ENCODE results near the gene COL6A3.

The COL6A3 gene

GRCh38 chr2:237341872-237342271 lies 72.1 kb downstream of the COL6A3 start:
- DNase-seq (ENCODE audit: low spot score in 2 of 2) (no peak), ATAC-seq (no peak)
- H3K27ac Mint-ChIP-seq, result no peak overlapping the region
- no peaks in the 10 kb centered on the region for H3K9me3 Mint-ChIP-seq
- no peaks in the 10 kb centered on the region for H3K4me1 Mint-ChIP-seq
- no peak overlapping the region for H3K4me3 Mint-ChIP-seq
- H3K36me3 Mint-ChIP-seq, result peaks cover 8% of the 10 kb centered on the region

GRCh38 chr2:237337586-237337985 lies 76.4 kb downstream of the COL6A3 start:
- Mint-ChIP-seq H3K4me3 (no peak overlapping the region), H3K9me3 (no peaks in the 10 kb centered on the region)

GRCh38 chr2:237336131-237336530 lies 77.8 kb downstream of the COL6A3 start:
- ATAC-seq (no peak), DNase-seq (ENCODE audit: low spot score in 2 of 2) (no peak)
- H3K4me1 Mint-ChIP-seq, result no peaks in the 10 kb centered on the region
- no peaks in the 10 kb centered on the region for H3K9me3 Mint-ChIP-seq
- H3K4me3 Mint-ChIP-seq, result no peak overlapping the region
- no peak overlapping the region for H3K27ac Mint-ChIP-seq
- H3K36me3 Mint-ChIP-seq, result peaks cover 9% of the 10 kb centered on the region

More at GRCh38 chr2:237337586-237337985, 76.4 kb downstream of the COL6A3 start:
- ATAC-seq (no peak), DNase-seq (ENCODE audit: low spot score in 2 of 2) (no peak)
- Mint-ChIP-seq H3K27ac (no peak overlapping the region), H3K4me1 (no peaks in the 10 kb centered on the region), H3K36me3 (peaks cover 9% of the 10 kb centered on the region)

DNA sequence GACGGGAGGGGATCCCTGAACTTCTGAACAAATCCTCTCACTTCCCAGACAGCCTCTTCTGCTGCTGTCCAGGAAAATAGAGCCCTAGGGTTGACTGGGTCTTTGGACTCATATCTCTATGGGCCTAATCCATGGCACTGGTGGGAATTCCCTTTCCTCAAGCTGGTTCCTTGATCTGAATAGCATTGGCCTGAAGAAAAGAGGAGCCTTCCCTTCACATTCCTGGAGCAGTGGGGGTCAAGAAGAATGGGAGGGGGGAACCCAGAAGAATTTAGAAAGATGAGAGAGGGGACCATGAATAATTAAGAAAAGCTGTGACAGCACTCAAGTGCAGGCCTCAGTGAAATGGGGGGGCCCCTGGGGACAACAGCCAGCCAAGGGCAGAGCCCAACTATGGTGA lies 80.2 kb downstream of the COL6A3 start:
- ATAC-seq (no peak), DNase-seq (ENCODE audit: low spot score in 2 of 2) (no peak)
- Mint-ChIP-seq H3K36me3 (peaks cover 9% of the 10 kb centered on the region), H3K4me1 (no peaks in the 10 kb centered on the region), H3K27ac (no peak overlapping the region), H3K9me3 (no peaks in the 10 kb centered on the region), H3K4me3 (no peak overlapping the region)

DNA sequence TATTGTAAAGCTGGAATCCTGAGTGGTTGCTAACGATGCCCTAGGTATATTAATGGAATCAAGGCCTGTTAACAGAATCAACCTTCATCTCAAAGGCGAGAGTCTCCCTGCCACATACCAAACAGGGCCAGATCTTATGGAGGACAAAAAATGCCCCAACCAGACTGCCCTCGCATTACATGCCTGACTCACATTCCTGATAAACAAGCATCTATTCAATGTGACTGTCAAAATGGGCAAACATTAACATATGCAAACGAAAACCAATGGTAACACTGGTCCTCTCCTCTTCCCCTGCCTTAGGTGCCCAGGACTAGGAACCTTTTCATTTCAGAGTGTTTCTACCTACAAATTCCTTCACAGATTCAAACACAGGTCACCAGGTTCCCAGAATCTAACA lies 83.4 kb downstream of the COL6A3 start:
- Mint-ChIP-seq H3K27ac (no peak overlapping the region), H3K9me3 (no peaks in the 10 kb centered on the region)
- DNase-seq (ENCODE audit: low spot score in 2 of 2), result no peak

DNA sequence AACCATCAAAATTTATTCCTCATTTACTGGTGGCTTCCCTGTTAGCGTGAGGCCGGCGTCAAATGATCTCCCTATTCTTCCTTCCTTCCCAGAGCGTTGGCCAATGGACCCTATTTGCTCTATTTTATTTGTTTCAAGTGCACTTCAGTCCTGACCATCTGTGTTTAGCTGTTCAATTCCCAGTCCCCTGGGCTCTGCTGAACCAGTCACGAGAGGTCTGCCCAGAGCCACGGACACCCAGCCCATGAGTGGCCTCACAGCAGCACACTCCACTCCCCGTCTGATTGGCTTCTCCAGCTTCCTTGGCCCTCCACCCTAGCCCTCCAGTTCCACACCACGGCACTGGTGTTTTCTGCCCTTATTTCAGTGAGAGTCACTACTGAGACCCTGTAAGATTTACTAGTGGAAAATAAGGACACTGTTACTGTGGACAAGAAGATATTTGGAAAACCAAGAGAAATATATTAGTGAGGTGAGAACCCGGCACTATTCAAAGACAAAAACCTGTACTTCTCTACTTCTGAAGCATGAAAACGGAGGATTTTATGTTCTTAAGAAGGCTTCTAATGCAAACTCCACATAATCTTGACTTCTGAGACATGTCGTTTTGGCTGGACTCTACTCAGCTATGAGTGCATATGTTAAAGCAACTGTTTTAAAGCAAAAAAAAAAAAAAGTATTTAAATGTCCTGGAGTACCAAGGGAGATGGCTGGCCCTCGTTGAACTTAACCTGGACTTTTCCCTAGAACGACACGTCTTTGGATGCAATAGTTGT lies 86.6 kb downstream of the COL6A3 start:
- H3K36me3 Mint-ChIP-seq, result no peaks in the 10 kb centered on the region
- DNase-seq (ENCODE audit: low spot score in 2 of 2), result no peak
- H3K4me1 Mint-ChIP-seq, result no peaks in the 10 kb centered on the region

More for the DNA sequence above, 83.4 kb downstream of the COL6A3 start:
- peaks cover 9% of the 10 kb centered on the region for H3K36me3 Mint-ChIP-seq
- no peak for ATAC-seq
- no peak overlapping the region for H3K4me3 Mint-ChIP-seq
- H3K4me1 Mint-ChIP-seq, result no peaks in the 10 kb centered on the region

GRCh38 chr2:237326266-237327171 lies 87.4 kb downstream of the COL6A3 start:
- DNase-seq (ENCODE audit: low spot score in 2 of 2) (no peak), ATAC-seq (no peak)
- Mint-ChIP-seq H3K4me1 (no peaks in the 10 kb centered on the region), H3K9me3 (no peaks in the 10 kb centered on the region), H3K27ac (no peak overlapping the region), H3K4me3 (no peak overlapping the region), H3K36me3 (no peaks in the 10 kb centered on the region)

More for the DNA sequence above, 86.6 kb downstream of the COL6A3 start:
- Mint-ChIP-seq H3K27ac (no peak overlapping the region), H3K9me3 (no peaks in the 10 kb centered on the region), H3K4me3 (no peak overlapping the region)
- no peak for ATAC-seq

DNA sequence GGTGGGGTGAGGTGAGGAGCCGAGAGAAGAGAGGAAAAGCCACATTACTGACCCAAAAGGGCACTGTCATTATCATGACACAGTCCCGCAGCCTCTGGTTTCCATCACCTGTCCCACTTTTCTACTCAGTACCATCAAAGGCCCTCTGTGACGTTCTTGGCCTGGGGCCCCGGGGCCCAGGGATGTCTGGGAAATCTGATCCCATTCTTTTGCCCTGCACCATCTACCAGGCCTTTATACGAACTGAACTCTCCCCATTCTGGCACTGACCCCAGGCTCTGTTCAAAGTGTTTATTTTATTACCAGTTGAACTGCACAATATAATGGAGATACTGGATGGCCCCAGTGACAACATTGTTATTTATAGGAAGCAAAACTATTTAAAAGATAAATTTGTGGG lies 89.1 kb downstream of the COL6A3 start:
- H3K9me3 Mint-ChIP-seq, result no peaks in the 10 kb centered on the region
- H3K4me1 Mint-ChIP-seq, result no peaks in the 10 kb centered on the region
- no peak overlapping the region for H3K27ac Mint-ChIP-seq
- DNase-seq (ENCODE audit: low spot score in 2 of 2) (no peak), ATAC-seq (no peak)
- H3K4me3 Mint-ChIP-seq, result no peak overlapping the region
- no peaks in the 10 kb centered on the region for H3K36me3 Mint-ChIP-seq

- no peaks in the 10 kb centered on the region for H3K9me3 Mint-ChIP-seq
- no peak overlapping the region for H3K4me3 Mint-ChIP-seq
- ATAC-seq (no peak), DNase-seq (ENCODE audit: low spot score in 2 of 2) (no peak)
- H3K27ac Mint-ChIP-seq, result no peak overlapping the region
- H3K4me1 Mint-ChIP-seq, result no peaks in the 10 kb centered on the region
- H3K36me3 Mint-ChIP-seq, result no peaks in the 10 kb centered on the region
Measured at GRCh38 chr2:237324405-237324831, 89.5 kb downstream of the COL6A3 start.

GRCh38 chr2:237323656-237324055 lies 90.3 kb downstream of the COL6A3 start:
- H3K4me3 Mint-ChIP-seq, result no peak overlapping the region
- no peaks in the 10 kb centered on the region for H3K36me3 Mint-ChIP-seq
- DNase-seq (ENCODE audit: low spot score in 2 of 2) (no peak), ATAC-seq (no peak)
- H3K4me1 Mint-ChIP-seq, result no peaks in the 10 kb centered on the region
- H3K27ac Mint-ChIP-seq, result no peak overlapping the region
- no peaks in the 10 kb centered on the region for H3K9me3 Mint-ChIP-seq

- DNase-seq (ENCODE audit: low spot score in 2 of 2) (no peak), ATAC-seq (peak; percentile 52)
- H3K4me1 Mint-ChIP-seq, result no peaks in the 10 kb centered on the region
- no peaks in the 10 kb centered on the region for H3K9me3 Mint-ChIP-seq
- H3K4me3 Mint-ChIP-seq, result no peak overlapping the region
- no peak overlapping the region for H3K27ac Mint-ChIP-seq
- no peaks in the 10 kb centered on the region for H3K36me3 Mint-ChIP-seq
Measured at GRCh38 chr2:237322564-237322963, 91.4 kb downstream of the COL6A3 start.

DNA sequence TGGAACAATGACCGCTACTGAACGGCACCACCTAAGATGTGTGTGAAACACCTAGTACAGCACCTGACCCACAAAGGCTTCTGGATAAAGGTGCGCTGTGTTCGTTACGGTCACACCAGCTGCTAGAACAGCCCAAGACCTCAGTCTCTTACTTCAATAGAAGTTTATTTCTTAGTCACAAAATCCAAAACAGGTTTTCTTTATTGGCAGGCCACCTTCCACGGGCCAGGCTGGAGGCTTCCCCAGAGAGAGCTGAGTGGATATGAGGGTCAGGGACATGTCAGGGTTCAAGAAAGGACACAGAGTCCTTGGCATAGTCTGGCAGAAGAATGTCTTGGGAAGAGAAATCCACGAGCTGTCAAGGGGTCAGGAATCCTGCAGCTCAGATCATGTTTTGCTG lies 92.2 kb downstream of the COL6A3 start:
- Mint-ChIP-seq H3K9me3 (no peaks in the 10 kb centered on the region), H3K27ac (no peak overlapping the region), H3K4me3 (no peak overlapping the region), H3K4me1 (no peaks in the 10 kb centered on the region), H3K36me3 (no peaks in the 10 kb centered on the region)
- ATAC-seq, result no peak
- no peak for DNase-seq (ENCODE audit: low spot score in 2 of 2)

DNA sequence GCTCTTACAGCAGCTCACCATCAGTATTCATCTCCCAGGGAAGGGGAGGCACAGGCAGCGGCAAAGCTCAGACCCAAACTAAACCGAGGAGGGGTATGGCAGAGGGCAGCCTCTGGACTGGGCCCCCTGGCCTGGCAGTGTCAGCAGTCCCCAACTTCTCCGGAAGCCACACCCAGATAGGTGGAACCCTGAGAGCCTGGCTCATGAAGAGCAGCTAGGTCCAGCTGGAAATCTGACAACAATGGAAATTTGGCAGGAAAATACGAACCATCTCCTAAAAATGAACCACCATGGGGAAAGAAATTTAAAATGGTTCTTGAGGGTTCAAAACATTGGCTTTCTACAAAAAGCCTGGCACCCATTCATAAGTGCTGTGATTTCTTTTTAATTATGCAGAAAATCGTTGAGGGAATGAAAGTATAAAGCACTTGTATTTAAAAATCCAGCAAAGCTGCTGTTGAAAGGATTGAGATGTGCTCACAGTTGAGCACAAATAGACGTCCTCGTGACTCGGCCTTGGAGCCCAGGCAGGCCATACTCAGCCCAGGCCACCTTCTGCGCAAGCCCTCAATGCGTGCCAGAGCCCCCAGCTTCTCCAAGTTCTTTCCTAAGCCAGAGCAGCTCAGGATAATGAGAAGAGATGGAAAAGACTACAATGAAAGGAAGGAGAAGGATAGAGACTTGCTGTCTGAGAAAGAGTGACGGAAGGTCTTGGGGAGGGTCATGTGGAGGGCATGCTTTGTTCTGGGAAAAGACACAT lies 93.0 kb downstream of the COL6A3 start:
- Mint-ChIP-seq H3K36me3 (no peaks in the 10 kb centered on the region), H3K4me3 (no peak overlapping the region), H3K9me3 (no peaks in the 10 kb centered on the region), H3K4me1 (no peaks in the 10 kb centered on the region), H3K27ac (no peak overlapping the region)
- DNase-seq (ENCODE audit: low spot score in 2 of 2) (no peak), ATAC-seq (no peak)

DNA sequence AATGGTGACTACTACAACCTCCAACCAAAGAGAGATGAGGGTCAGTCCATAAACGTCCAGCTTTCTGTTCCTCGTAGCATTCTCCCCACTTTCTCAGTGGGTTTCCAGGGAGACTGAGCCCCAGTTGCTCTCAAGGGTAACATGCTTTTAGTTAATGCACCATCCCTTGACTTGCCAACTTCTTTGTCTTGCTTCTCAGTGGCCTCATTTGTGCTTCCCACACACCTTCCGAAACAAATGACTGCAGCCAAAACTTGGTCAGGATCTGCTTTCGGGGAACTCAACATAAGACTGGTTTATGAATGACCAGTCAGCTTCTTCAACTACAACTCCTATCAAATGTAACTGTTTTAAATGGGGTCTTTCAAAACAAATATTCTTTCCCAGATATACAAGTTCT lies 94.1 kb downstream of the COL6A3 start:
- no peaks in the 10 kb centered on the region for H3K9me3 Mint-ChIP-seq
- no peaks in the 10 kb centered on the region for H3K4me1 Mint-ChIP-seq
- no peak overlapping the region for H3K27ac Mint-ChIP-seq
- ATAC-seq (no peak), DNase-seq (ENCODE audit: low spot score in 2 of 2) (no peak)
- H3K4me3 Mint-ChIP-seq, result no peak overlapping the region
- H3K36me3 Mint-ChIP-seq, result no peaks in the 10 kb centered on the region

DNA sequence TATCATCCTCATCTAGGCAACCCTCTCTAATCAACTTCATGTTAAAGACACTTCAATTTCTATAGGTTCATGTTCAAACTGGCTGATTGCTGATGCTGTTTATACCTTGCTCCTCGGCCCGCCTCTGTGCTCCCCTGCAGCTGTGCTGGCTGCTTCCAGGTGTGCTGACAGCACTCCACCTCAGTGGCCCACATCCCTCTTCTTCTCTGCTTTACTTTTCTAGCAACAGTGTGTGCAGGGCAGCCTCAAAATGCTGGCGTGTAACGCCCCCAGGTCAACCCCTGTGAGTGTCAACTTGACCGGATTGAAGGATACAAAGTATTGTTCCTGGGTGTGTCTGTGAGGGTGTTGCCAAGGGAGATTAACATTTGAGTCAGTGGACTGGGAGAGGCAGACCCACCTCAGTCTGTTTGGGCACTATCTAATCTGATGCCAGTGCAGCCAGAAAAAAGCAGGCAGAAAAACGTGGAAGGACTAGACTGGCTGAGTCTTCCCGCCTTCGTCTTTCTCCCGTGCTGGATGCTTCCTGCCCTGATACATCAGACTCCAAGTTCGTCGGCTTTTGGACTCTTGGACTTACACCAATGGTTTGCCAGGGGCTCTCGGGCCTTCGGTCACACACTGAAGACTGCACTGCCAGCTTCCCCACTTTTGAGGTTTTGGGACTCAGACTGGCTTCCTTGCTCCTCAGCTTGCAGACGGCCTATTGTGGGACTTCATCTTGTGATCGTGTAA lies 94.7 kb downstream of the COL6A3 start:
- no peak overlapping the region for H3K27ac Mint-ChIP-seq
- ATAC-seq, result no peak
- H3K4me1 Mint-ChIP-seq, result no peaks in the 10 kb centered on the region
- no peaks in the 10 kb centered on the region for H3K36me3 Mint-ChIP-seq
- no peaks in the 10 kb centered on the region for H3K9me3 Mint-ChIP-seq
- no peak overlapping the region for H3K4me3 Mint-ChIP-seq
- no peak for DNase-seq (ENCODE audit: low spot score in 2 of 2)

Measured in stimulated activated effector memory CD8-positive, alpha-beta T cell treated with anti-CD3 and anti-CD28 coated beads, Interleukin-12 subunit alpha, Interleukin-12 subunit beta, amount 100 ng/mL, for 72 hours (primary cell).